ENCODE data around the gene FZD4.

DNA sequence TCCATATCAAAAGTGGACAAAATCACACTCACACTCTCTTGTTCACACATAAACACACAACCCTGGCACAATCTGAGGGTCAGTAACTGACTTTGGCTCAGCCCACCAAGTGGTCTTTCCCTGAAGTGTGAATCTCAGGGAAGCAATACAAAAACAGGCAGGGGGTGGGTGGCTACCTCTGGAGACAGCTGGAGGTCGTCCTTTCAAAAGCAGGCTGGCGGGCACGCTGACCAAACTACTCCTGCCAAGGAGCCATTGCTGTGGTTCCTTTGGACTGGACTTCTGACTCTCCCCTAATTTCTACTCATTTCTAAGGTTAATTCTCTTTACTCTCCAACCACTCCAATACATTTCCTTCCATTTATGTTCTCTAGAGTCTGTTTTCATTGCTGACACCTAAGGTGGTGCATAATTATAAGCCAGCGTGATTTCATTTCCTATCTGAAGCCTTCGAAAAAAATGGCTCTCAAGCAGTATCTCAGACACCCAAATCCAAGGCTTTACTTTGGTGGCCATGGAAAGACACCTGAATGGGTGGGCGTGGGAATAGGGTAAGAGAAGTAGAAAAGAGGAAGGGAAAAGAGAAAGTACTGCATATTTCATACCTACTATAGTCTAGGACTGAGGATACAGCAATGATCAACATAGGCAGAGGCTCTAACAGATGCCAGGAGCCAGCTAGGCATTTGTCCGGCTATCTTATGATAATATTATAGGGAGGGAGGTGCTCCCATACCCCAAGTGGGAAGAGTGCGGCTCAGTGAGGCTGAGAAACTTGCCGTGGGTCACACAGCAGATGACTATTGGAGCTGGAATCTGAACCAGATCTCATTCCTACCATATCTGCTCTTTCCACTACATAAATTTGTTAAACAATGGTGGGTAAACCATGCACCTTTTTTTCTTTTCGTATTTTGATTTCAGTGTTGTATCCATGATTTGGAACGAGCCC lies 22.0 kb downstream of the FZD4 start:
- TF ChIP-seq TAF1 (IDR thresholded peaks at IDR 0.05; ENCODE audit: borderline replicate concordance, low read depth, low read length) (no peak), POLR2AphosphoS5 (IDR thresholded peaks at IDR 0.05; ENCODE audit: low read depth, low read length) (no peak)
